HUES64 (cell line): ENCODE data around the gene DUSP9.
A peak's percentile ranks its signal among the peaks of the same experiment; 100 is the strongest.

Experiments used
- H3K27ac ChIP-seq: 2 replicates; pipeline ENCODE4 v1.7.0; 2013; ENCODE audit warnings: low read depth, low read length, inconsistent platforms
- H3K27me3 ChIP-seq: 2 replicates; pipeline ENCODE4 v1.6.1; 2013; ENCODE audit warnings: mild to moderate bottlenecking, low read length; ENCODE audit not compliant: insufficient read depth
- H3K36me3 ChIP-seq: 2 replicates; pipeline ENCODE4 v1.6.1; 2013; ENCODE audit warnings: mild to moderate bottlenecking, low read length; ENCODE audit not compliant: insufficient read depth
- H3K4me1 ChIP-seq: 2 replicates; pipeline ENCODE4 v1.6.1; 2013; ENCODE audit warnings: mild to moderate bottlenecking, low read length, moderate library complexity; ENCODE audit not compliant: insufficient read depth
- H3K4me3 ChIP-seq: 2 replicates; pipeline ENCODE4 v1.5.1; 2013; ENCODE audit warnings: mild to moderate bottlenecking, low read length, moderate library complexity
- H3K9ac ChIP-seq: 2 replicates; pipeline ENCODE4 v1.6.1; 2013; ENCODE audit warnings: mild to moderate bottlenecking, low read depth, low read length
- H3K9me3 ChIP-seq: 2 replicates; pipeline ENCODE4 v1.6.1; 2013; ENCODE audit warnings: low read depth, low read length; ENCODE audit not compliant: insufficient read depth
- WGBS: fragments of 150-250, 120-280 bp; methylation state at CpG from one replicate; pipeline ENCODE4 v1.1.7; 2013; ENCODE audit warnings: missing lambda C conversion rate; 5-methylcytosine and 5-hydroxymethylcytosine counted together

The DUSP9 gene

DNA sequence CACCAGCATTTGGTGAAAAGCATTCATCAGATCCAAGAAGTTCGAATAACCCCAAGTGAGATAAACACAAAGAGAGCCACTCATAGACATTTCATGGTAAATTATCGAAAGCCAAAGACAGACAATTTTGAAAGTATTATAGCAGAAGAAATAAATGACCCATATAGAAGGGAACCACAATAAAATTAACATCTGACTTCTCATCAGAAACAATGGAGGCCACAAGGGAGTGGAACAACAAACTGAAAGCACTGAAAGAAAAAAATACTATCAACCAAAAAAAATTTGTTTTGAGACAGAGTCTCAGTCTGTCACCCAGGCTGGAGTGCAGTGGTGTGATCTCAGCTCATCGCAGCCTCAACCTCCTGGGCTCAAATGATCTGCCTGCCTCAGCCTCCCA, 12.3 kb downstream of the DUSP9 start:
- Histone ChIP-seq H3K36me3 (no peaks in the 10 kb centered on the region), H3K27me3 (peaks cover 21% of the 10 kb centered on the region), H3K9me3 (no peaks in the 10 kb centered on the region), H3K9ac (no peak overlapping the region), H3K27ac (no peak overlapping the region), H3K4me1 (no peaks in the 10 kb centered on the region), H3K4me3 (no peak overlapping the region)
- WGBS: 96% methylated on average over 2 of the region's 3 CpGs

DNA sequence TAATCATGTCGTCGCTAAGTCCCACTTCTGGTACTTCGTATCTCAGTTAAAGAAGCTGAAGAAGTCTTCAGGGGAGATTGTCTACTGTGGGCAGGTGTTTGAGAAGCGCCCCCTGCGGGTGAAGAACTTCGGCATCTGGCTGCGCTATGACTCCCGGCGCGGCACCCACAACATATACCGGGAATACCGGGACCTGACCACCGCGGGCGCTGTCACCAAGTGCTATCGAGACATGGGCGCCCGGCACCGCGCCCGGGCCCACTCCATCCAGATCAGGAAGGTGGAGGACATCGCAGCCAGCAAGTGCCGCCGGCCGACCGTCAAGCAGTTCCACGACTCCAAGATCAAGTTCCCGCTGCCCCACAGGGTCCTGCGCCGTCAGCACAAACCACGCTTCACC, 15.3 kb downstream of the DUSP9 start:
- H3K9me3 ChIP-seq: no peaks in the 10 kb centered on the region
- peak overlapping the region; percentile 19; the same call in 1 of the 2 replicates for H3K4me3 ChIP-seq
- WGBS: 6% methylated on average over 31 of the region's 31 CpGs
- no peak overlapping the region for H3K9ac ChIP-seq
- H3K27me3 ChIP-seq: peaks cover 24% of the 10 kb centered on the region
- no peak overlapping the region for H3K27ac ChIP-seq
- no peaks in the 10 kb centered on the region for H3K36me3 ChIP-seq
- H3K4me1 ChIP-seq: no peaks in the 10 kb centered on the region

DNA sequence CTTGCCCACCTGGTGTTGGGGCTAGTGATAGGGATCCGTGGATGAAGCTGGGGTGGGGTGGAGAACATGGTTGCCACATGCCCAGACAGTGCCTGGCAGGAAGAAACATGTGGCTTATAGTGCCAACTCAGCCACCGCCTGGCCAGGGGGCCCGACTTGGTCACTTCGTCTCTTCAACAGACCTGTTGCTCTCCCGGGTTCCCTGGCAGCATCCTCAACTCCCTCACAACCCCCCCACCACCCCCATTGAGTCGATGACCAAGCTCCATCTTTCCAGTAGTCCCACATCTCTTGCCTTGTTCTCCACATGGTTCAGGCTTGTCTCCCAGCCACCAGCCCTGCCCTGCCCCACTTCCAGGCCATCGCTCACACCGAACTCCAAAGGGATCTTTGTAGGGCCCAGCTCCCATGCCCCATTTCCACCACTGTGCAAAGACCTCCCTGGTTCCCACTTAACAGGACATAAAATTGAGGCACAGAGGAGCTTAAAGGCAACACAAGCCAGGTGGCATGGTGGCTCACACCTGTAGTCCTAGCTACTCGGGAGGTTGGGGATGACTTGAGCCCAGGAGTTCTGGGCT, 18.8 kb downstream of the DUSP9 start:
- 83% methylated on average over 9 of the region's 9 CpGs for WGBS
- no peaks in the 10 kb centered on the region for H3K9me3 ChIP-seq
- no peak overlapping the region for H3K9ac ChIP-seq
- no peaks in the 10 kb centered on the region for H3K4me1 ChIP-seq
- no peaks in the 10 kb centered on the region for H3K36me3 ChIP-seq
- no peak overlapping the region for H3K27ac ChIP-seq
- peaks cover 24% of the 10 kb centered on the region for H3K27me3 ChIP-seq
- H3K4me3 ChIP-seq: no peak overlapping the region

DNA sequence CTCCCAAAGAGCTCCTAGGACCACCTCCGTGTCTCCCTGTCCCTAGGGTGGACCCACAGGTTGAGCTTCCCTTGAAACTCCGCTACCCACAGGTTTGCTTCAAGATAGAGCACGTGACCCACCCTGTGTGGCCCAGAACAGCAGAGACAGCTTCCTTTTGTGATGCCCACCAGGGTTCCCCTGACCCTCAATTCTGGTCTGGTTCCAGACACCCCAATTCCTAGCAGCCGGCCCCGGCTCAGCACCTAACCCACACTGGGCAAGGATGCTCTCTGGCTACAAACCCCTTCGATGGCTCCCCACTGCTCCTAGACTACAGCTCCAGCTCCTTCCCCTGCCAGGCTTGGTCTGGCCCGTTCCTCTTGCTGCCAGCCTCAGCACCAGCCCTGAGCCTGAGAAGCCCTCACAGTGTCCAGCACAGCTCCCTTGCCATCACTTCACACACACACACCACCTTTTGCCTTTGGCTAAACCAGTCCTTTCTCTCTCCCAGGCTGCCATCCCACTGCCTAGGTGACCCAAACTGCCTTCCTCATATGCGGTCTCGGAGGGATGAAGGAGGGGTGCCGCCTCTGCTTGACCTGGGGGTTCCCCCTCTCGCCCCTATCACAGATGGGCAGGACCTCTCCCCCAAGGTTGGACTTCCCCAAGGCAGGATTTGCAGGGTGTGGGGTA, 20.4 kb downstream of the DUSP9 start:
- H3K27me3 ChIP-seq: peaks cover 12% of the 10 kb centered on the region
- 86% methylated on average over 9 of the region's 11 CpGs for WGBS
- H3K9me3 ChIP-seq: no peaks in the 10 kb centered on the region
- no peak overlapping the region for H3K9ac ChIP-seq
- no peak overlapping the region for H3K27ac ChIP-seq
- H3K36me3 ChIP-seq: no peaks in the 10 kb centered on the region
- peak overlapping the region; percentile 51 for H3K4me3 ChIP-seq
- no peaks in the 10 kb centered on the region for H3K4me1 ChIP-seq

DNA sequence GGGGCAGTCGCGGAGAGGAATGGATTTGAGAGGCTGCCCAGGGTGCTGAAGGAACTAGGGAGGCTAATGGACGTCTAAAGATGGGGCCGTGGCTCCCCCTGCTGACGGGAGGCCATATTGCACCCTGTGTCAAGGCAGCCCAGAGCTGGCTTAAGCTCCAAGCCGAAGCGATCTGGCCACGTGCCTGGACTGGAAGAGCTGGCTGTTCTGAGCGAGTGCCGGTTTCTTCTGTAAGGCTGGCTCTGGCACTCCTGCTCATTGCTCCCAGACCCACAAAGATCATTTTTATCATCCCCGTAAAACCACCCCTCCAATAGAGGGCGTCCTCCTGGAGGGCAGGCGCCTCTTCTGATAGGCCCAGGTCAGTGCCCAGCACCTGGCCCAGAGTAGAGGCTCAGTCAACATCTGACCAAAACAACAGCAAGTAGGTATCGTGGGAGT, 21.0 kb downstream of the DUSP9 start:
- Histone ChIP-seq H3K4me3 (peak overlapping the region; percentile 51), H3K4me1 (no peaks in the 10 kb centered on the region), H3K9me3 (no peaks in the 10 kb centered on the region), H3K27ac (no peak overlapping the region), H3K9ac (no peak overlapping the region), H3K36me3 (no peaks in the 10 kb centered on the region), H3K27me3 (peaks cover 14% of the 10 kb centered on the region)
- WGBS: 33% methylated on average over 14 of the region's 14 CpGs

DNA sequence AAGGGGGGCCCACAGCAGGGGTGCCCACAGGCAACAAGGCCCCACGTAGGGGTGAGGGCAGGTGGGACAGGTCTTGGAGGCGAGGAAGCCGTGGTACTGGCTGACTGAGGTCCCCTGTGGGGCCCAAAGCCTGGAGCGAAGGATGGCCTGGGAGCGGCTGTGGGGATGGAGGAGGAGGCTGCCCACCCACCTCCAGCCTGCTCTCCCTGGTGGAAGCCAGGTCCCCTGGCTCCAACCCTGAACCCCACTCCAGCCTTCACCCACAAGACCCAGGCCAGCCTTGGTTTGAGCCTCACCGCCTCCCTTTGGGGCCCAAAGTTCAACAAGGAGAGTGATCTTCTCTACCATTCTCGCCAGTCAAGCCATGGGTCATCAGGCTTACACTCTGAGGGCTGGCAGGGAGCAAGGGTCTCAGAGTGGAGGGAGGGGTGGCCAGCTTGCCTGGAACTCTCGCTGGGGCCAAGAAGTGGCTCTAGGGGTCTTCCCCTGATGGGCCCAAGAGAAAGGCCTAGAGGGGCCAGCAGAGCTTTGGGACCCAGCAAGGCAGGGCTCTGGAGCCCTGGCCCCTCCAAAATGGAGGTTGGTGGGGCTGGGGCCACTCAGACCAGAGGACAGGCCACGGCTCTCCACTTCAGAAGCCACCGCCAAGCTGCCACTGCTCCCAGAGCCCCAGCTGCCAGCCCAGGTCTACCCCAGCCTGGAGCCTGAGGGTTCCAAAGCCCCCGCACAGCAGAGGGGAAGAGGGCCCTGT, 21.6 kb downstream of the DUSP9 start:
- no peaks in the 10 kb centered on the region for H3K36me3 ChIP-seq
- no peaks in the 10 kb centered on the region for H3K9me3 ChIP-seq
- H3K4me3 ChIP-seq: no peak overlapping the region
- no peak overlapping the region for H3K9ac ChIP-seq
- H3K4me1 ChIP-seq: no peaks in the 10 kb centered on the region
- no peak overlapping the region for H3K27ac ChIP-seq
- peaks cover 12% of the 10 kb centered on the region for H3K27me3 ChIP-seq
- WGBS: 92% methylated on average over 9 of the region's 11 CpGs

DNA sequence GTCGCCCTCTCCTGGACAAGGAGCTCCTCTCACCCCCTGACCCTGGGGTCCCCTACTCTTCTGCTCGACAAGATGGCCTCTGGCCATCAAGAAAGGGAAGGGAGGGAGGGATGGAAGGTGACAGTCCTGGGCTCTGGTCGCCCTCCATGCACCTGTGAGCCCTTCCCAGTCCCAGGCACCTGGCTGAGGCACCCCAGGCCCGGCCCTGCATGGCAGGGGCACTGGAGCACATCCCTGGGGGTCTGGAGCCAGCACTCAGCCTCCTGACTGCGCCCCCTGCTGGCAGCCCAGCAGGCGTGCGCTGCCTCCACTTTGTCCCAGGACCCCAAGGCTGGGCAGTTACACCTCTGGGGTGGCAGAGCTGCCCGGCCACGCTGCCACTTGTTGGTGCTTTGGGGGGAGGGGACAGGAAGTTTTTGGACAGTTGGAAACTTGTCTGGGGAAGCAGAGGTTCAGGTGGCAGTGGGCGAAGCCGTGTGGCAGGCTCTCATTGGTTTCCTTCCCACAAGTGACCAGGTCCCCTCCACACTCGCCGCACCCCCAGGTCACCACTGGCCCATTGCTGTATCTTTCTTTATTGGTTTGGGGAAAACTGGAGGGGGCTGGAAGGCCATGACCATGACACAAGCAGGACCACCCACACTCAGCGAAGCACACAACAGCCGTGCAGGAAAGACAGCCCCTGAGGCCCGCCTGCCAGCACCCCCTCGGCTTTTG, 22.3 kb downstream of the DUSP9 start:
- H3K36me3 ChIP-seq: no peaks in the 10 kb centered on the region
- no peaks in the 10 kb centered on the region for H3K4me1 ChIP-seq
- no peak overlapping the region for H3K27ac ChIP-seq
- H3K4me3 ChIP-seq: no peak overlapping the region
- H3K9ac ChIP-seq: no peak overlapping the region
- H3K9me3 ChIP-seq: no peaks in the 10 kb centered on the region
- H3K27me3 ChIP-seq: peaks cover 13% of the 10 kb centered on the region
- WGBS: 70% methylated on average over 11 of the region's 17 CpGs

DNA sequence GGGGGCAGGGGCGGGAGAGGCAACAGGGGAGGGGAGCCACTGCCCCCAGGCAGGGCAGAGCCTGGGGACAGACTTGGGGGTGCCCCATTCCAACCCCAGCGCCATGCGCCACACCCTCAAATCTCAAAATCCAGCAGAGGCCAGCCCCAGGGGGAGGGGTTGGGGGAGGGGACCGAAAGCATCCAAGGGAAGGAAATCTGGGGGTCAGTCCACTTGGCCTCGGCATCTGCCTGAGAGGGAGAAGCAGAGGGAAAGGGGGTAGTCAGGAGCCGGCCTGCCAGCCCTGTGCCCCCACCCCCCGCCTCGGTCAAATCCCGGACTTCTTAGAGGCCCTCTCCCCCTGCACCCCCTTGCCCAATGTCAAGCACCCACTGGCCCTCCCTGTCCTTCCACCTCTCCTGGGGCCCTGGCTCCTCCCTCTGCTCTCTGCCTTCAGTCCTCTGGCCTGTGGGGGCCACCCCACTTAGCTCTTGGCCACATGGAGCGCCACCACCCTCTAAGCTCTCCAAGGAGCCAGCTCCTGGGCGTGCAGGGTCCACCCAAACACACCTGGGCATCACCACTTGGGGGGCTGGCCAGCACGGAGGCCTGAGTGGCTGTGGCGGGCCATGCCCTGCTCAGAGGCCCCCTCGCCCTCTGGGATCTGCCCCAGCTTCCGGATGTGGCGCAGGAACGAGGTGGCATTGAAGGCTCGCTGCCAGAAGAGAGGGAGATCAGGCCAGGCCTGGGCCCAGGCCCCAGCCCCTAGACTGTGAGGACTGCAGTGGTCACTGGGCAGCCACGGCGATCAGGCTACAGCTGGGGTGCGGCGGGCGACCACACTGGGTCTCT, 23.1 kb downstream of the DUSP9 start:
- H3K9me3 ChIP-seq: no peaks in the 10 kb centered on the region
- H3K4me3 ChIP-seq: no peak overlapping the region
- no peaks in the 10 kb centered on the region for H3K36me3 ChIP-seq
- H3K9ac ChIP-seq: no peak overlapping the region
- H3K27ac ChIP-seq: no peak overlapping the region
- H3K27me3 ChIP-seq: peaks cover 10% of the 10 kb centered on the region
- 90% methylated on average over 20 of the region's 23 CpGs for WGBS
- peaks cover 3% of the 10 kb centered on the region; the same call in 1 of the 2 replicates for H3K4me1 ChIP-seq

DNA sequence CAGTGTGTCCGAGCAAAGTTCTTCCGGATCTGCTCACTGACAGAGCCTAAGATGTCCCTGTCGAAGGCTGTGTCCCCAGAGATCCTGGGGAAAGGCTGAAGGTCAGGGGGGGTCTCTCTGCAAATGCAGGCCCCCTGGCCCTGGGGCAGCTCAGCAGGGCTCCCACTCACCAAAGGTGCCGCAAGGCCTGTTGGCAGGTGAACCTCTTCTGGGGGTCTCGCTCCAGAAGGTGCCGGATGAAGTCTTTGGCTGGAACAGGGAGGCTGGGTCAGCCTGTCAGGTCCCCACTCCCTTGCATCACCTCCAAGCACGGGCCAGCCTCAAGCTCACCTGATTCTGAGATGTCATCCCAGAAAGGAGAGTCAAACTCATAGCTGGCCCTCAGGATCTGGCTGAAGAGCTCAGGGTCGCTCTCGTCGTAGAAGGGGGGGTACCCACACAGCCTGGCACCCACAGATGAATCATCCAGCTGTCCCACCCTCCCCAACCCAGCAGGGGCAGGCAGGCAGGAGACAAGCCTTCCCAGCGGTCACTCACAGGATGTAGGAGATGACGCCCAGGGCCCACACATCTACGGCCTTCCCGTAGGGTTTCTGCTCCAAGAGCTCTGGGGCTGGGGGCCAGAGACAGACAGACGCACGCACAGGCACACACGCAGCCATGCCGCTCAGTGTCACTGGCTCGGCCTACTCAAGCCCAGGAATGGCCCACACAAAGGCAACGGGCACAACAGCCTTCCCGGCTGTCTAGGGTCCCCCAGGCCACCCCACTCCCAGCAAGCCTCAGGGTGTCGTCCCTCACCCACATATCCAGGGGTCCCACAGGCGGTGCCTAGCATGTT, 24.0 kb downstream of the DUSP9 start:
- Histone ChIP-seq H3K27ac (no peak overlapping the region), H3K4me3 (no peak overlapping the region), H3K9me3 (no peaks in the 10 kb centered on the region), H3K4me1 (peaks cover 3% of the 10 kb centered on the region; the same call in 1 of the 2 replicates), H3K36me3 (no peaks in the 10 kb centered on the region), H3K27me3 (peaks cover 10% of the 10 kb centered on the region), H3K9ac (no peak overlapping the region)
- 94% methylated on average over 23 of the region's 23 CpGs for WGBS
